HUES6 (cell line): ENCODE measurements around the gene BCL2L1.

Experiments used
- H3K27ac ChIP-seq: 2 replicates; pipeline ENCODE4 v1.7.0; 2013; ENCODE audit warnings: low read depth, mild to moderate bottlenecking, low read length, inconsistent platforms
- H3K27me3 ChIP-seq: 2 replicates; pipeline ENCODE4 v1.6.1; 2013; ENCODE audit warnings: low read length; ENCODE audit not compliant: control insufficient read depth, insufficient read depth
- H3K36me3 ChIP-seq: 2 replicates; pipeline ENCODE4 v1.6.1; 2013; ENCODE audit warnings: low read length; ENCODE audit not compliant: control insufficient read depth, insufficient read depth
- H3K4me1 ChIP-seq: 2 replicates; pipeline ENCODE4 v1.6.1; 2013; ENCODE audit warnings: low read length; ENCODE audit not compliant: control insufficient read depth, insufficient read depth
- H3K4me3 ChIP-seq: 2 replicates; pipeline ENCODE4 v1.5.1; 2013; ENCODE audit warnings: low read depth, low read length
- H3K9ac ChIP-seq: one replicate; pipeline ENCODE4 v1.6.1; 2013; ENCODE audit warnings: mild to moderate bottlenecking, low read length
- H3K9me3 ChIP-seq: 2 replicates; pipeline ENCODE4 v1.6.1; 2013; ENCODE audit warnings: low read depth, low read length; ENCODE audit not compliant: control insufficient read depth, insufficient read depth

BCL2L1 gene

GRCh38 chr20:31723319-31724078, 831 bp upstream of the BCL2L1 start:
- Histone ChIP-seq H3K36me3 (peaks cover 19% of the 10 kb centered on the region), H3K4me1 (peaks cover 40% of the 10 kb centered on the region), H3K27me3 (no peaks in the 10 kb centered on the region; the same call in 1 of the 2 replicates), H3K9me3 (no peaks in the 10 kb centered on the region), H3K9ac (peak overlapping the region; percentile 92), H3K27ac (peak overlapping the region; percentile 98), H3K4me3 (peak overlapping the region; percentile 75)

GRCh38 chr20:31723069-31723318, 326 bp upstream of the BCL2L1 start:
- H3K36me3 ChIP-seq, result peaks cover 19% of the 10 kb centered on the region
- no peaks in the 10 kb centered on the region; the same call in 1 of the 2 replicates for H3K27me3 ChIP-seq
- H3K9me3 ChIP-seq, result no peaks in the 10 kb centered on the region
- H3K4me1 ChIP-seq, result peaks cover 41% of the 10 kb centered on the region
- peak overlapping the region; percentile 92 for H3K9ac ChIP-seq
- H3K27ac ChIP-seq, result peak overlapping the region; percentile 98
- peak overlapping the region; percentile 75 for H3K4me3 ChIP-seq

- H3K9me3 ChIP-seq, result no peaks in the 10 kb centered on the region
- H3K4me1 ChIP-seq, result peaks cover 54% of the 10 kb centered on the region
- no peaks in the 10 kb centered on the region; the same call in 1 of the 2 replicates for H3K27me3 ChIP-seq
- H3K27ac ChIP-seq, result peak overlapping the region; percentile 98; the same call in 1 of the 2 replicates
- peak overlapping the region; percentile 75 for H3K4me3 ChIP-seq
- peaks cover 23% of the 10 kb centered on the region for H3K36me3 ChIP-seq
- peak overlapping the region; percentile 76 for H3K9ac ChIP-seq
These were observed 1.0 kb downstream of the BCL2L1 start for GRCh38 chr20:31721408-31722256.

- Histone ChIP-seq H3K27me3 (no peaks in the 10 kb centered on the region; the same call in 1 of the 2 replicates), H3K36me3 (peaks cover 28% of the 10 kb centered on the region), H3K9ac (peak overlapping the region; percentile 76), H3K4me1 (peaks cover 59% of the 10 kb centered on the region), H3K4me3 (peak overlapping the region; percentile 75), H3K9me3 (no peaks in the 10 kb centered on the region), H3K27ac (peak overlapping the region; percentile 76; the same call in 1 of the 2 replicates)
These were observed 1.9 kb downstream of the BCL2L1 start for GRCh38 chr20:31720486-31721407.

GRCh38 chr20:31719644-31720485, 2.8 kb downstream of the BCL2L1 start:
- Histone ChIP-seq H3K9me3 (no peaks in the 10 kb centered on the region), H3K4me1 (peaks cover 59% of the 10 kb centered on the region), H3K9ac (peak overlapping the region; percentile 76), H3K27me3 (no peaks in the 10 kb centered on the region; the same call in 1 of the 2 replicates), H3K4me3 (peak overlapping the region; percentile 75), H3K27ac (peak overlapping the region; percentile 76; the same call in 1 of the 2 replicates), H3K36me3 (peaks cover 28% of the 10 kb centered on the region)

GRCh38 chr20:31718952-31719643, 3.6 kb downstream of the BCL2L1 start:
- Histone ChIP-seq H3K4me1 (peaks cover 66% of the 10 kb centered on the region), H3K9me3 (no peaks in the 10 kb centered on the region), H3K9ac (peak overlapping the region; percentile 45), H3K27ac (peak overlapping the region; percentile 76; the same call in 1 of the 2 replicates), H3K36me3 (peaks cover 34% of the 10 kb centered on the region), H3K4me3 (peak overlapping the region; percentile 75), H3K27me3 (no peaks in the 10 kb centered on the region; the same call in 1 of the 2 replicates)

- Histone ChIP-seq H3K9ac (no peak overlapping the region), H3K27ac (no peak overlapping the region), H3K4me3 (no peak overlapping the region), H3K27me3 (no peaks in the 10 kb centered on the region; the same call in 1 of the 2 replicates), H3K9me3 (no peaks in the 10 kb centered on the region), H3K36me3 (peaks cover 38% of the 10 kb centered on the region), H3K4me1 (peaks cover 77% of the 10 kb centered on the region)
These were observed 5.0 kb downstream of the BCL2L1 start for GRCh38 chr20:31717478-31718201.

- Histone ChIP-seq H3K27ac (peak overlapping the region; percentile 15; the same call in 1 of the 2 replicates), H3K36me3 (peaks cover 38% of the 10 kb centered on the region)
These were observed 5.7 kb downstream of the BCL2L1 start for GRCh38 chr20:31716818-31717477.

GRCh38 chr20:31716351-31716750, 6.3 kb downstream of the BCL2L1 start:
- H3K27me3 ChIP-seq, result no peaks in the 10 kb centered on the region
- H3K27ac ChIP-seq, result peak overlapping the region; percentile 15; the same call in 1 of the 2 replicates
- H3K4me3 ChIP-seq, result no peak overlapping the region
- H3K9ac ChIP-seq, result no peak overlapping the region
- no peaks in the 10 kb centered on the region for H3K9me3 ChIP-seq
- H3K4me1 ChIP-seq, result peaks cover 81% of the 10 kb centered on the region
- peaks cover 40% of the 10 kb centered on the region for H3K36me3 ChIP-seq

More at GRCh38 chr20:31716818-31717477, 5.7 kb downstream of the BCL2L1 start:
- Histone ChIP-seq H3K9ac (no peak overlapping the region), H3K4me1 (peaks cover 81% of the 10 kb centered on the region), H3K9me3 (no peaks in the 10 kb centered on the region), H3K4me3 (no peak overlapping the region), H3K27me3 (no peaks in the 10 kb centered on the region; the same call in 1 of the 2 replicates)
